BLaER1 treated with 17β-estradiol and CSF1 and Interleukin-3, amounts not matched to agents 10 nM and 100 nM (cell line): ENCODE results near the gene USP9X.
"Not testable (repeated sequence)": the region's sequence is repeated elsewhere in the genome, so short reads cannot be mapped to it uniquely, and the experiment has no call there.

Experiments
- H3K27ac ChIP-seq, 11 experiments: shearing (Covaris generic); formaldehyde crosslinking; 2 replicates each; pipeline ENCODE4 v1.8.1; 2022
- H3K27me3 ChIP-seq, 11 experiments: shearing (Covaris generic); formaldehyde crosslinking; 2 replicates each; pipeline ENCODE4 v1.8.1; 2022
- H3K36me3 ChIP-seq, 11 experiments: shearing (Covaris generic); formaldehyde crosslinking; 2 replicates each; pipeline ENCODE4 v1.8.1; 2022
- H3K4me1 ChIP-seq, 10 experiments: shearing (Covaris generic); formaldehyde crosslinking; 2 replicates each; pipeline ENCODE4 v1.8.1; 2022
- H3K4me2 ChIP-seq, 11 experiments: shearing (Covaris generic); formaldehyde crosslinking; 2 replicates each; pipeline ENCODE4 v1.8.1; 2022
- H3K4me3 ChIP-seq, 10 experiments: shearing (Covaris generic); formaldehyde crosslinking; 2 replicates each; pipeline ENCODE4 v1.8.1; 2022
- H3K9ac ChIP-seq, 11 experiments: shearing (Covaris generic); formaldehyde crosslinking; 2 replicates each; pipeline ENCODE4 v1.8.1; 2022
- H3K9me3 ChIP-seq, 11 experiments: shearing (Covaris generic); formaldehyde crosslinking; replicated peaks in 1 of 11; 2 replicates each; pipeline ENCODE4 v1.8.1; 2022
- H4K20me1 ChIP-seq, 11 experiments: shearing (Covaris generic); formaldehyde crosslinking; 2 replicates each; pipeline ENCODE4 v1.8.1; 2022
- Cebpa-rat ChIP-seq, 11 experiments: shearing (Covaris generic); IDR thresholded peaks; 2 replicates each; pipeline ENCODE4 v1.8.1; 2022

USP9X gene

DNA sequence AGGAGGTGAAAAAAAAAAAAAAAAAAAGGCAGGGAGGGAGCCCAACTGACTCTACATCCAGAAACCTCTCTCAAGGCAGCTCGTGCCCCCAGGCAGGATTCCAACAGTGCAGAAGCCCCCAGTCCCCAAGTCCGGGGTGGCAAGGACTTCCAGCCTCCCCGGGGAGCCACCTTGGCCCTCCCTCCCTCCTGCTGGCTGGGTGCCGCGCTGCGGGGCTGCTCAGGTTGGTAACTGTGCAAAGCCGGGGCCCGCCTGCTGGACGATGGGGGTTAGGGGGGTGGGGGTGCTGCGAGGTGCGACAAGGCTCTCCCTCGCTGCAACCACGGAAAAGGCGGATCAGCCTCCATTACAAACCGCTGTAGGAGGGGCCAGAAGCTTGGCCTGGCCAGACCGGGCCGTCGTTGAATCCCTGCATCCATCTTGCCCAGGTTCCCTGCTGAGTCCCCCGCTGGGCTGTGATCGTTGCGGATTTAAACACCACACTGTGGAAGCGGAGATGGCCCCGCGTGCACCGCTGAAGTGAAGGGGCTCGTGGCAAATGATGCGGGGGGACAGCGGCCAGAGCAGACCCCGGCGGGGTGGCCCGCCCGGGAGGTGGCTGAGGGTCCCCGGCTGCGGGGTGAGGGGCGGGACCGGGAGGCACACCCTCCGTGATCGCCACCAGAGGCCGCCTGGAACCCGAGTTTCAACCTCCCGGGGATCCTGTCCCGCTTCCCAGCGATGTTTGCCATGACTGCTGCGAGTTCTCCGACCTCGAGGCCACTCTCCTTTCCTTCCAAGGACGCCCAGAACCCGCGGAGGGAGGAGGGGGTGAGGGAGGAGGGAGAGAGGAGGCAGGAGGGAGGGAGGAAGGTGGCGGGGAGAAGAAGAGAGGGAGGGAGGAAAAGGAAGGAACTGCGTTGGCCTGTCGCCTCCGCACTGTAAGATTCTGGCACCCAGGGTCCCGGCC is 190.7 kb downstream of the USP9X start:
- no peaks in the 10 kb centered on the region for H3K36me3 ChIP-seq
- H3K27me3 ChIP-seq = peaks cover 38 to 57% (median 53%) of the 10 kb centered on the region in 11 experiments
- H3K9me3 ChIP-seq = no peaks in the 10 kb centered on the region
- peaks cover 6 to 18% (median 15%) of the 10 kb centered on the region in 10 experiments; a peak in 17 of 20 replicates for H3K4me1 ChIP-seq
- peak overlapping the region; percentile 54 to 74 (median 62) for H3K4me3 ChIP-seq
- peak overlapping the region; percentile 80 to 95 (median 89) for H3K4me2 ChIP-seq
- H3K27ac ChIP-seq = peak overlapping the region; percentile 42 to 80 (median 64); a peak in 20 of 22 replicates
- H3K9ac ChIP-seq = peak overlapping the region; percentile 59 to 80 (median 76); a peak in 21 of 22 replicates
- peaks cover 0 to 10% (median 0%) of the 10 kb centered on the region in 11 experiments; a peak in 1 of 22 replicates for H4K20me1 ChIP-seq
- TF ChIP-seq Cebpa-rat (IDR thresholded peaks at IDR 0.05) = no peak

GRCh38 chrX:41276661-41277506 is 191.6 kb downstream of the USP9X start:
- Histone ChIP-seq H3K27ac (peak overlapping the region in 10 of 11 experiments; percentile 5 to 80 (median 66); a peak in 16 of 22 replicates), H3K4me1 (peaks cover 6 to 18% (median 15%) of the 10 kb centered on the region in 10 experiments; a peak in 17 of 20 replicates)

GRCh38 chrX:41282307-41282706 is 197.1 kb downstream of the USP9X start:
- not testable (repeated sequence) for H3K27ac ChIP-seq, H3K9ac ChIP-seq, H3K4me3 ChIP-seq, H3K36me3 ChIP-seq, H3K9me3 ChIP-seq, H4K20me1 ChIP-seq, H3K4me1 ChIP-seq, H3K4me2 ChIP-seq
- peaks cover 11 to 18% (median 16%) of the 10 kb centered on the region in 11 experiments for H3K27me3 ChIP-seq

More at GRCh38 chrX:41276661-41277506, 191.6 kb downstream of the USP9X start:
- peak overlapping the region; percentile 54 to 74 (median 62) for H3K4me3 ChIP-seq
- peaks cover 0 to 10% (median 0%) of the 10 kb centered on the region in 11 experiments; a peak in 1 of 22 replicates for H4K20me1 ChIP-seq
- H3K9me3 ChIP-seq = no peaks in the 10 kb centered on the region
- no peaks in the 10 kb centered on the region for H3K36me3 ChIP-seq
- no peak for TF ChIP-seq Cebpa-rat (IDR thresholded peaks at IDR 0.05)
- peaks cover 38 to 57% (median 53%) of the 10 kb centered on the region in 11 experiments for H3K27me3 ChIP-seq
- peak overlapping the region; percentile 59 to 80 (median 76); a peak in 21 of 22 replicates for H3K9ac ChIP-seq
- peak overlapping the region; percentile 80 to 95 (median 89) for H3K4me2 ChIP-seq

DNA sequence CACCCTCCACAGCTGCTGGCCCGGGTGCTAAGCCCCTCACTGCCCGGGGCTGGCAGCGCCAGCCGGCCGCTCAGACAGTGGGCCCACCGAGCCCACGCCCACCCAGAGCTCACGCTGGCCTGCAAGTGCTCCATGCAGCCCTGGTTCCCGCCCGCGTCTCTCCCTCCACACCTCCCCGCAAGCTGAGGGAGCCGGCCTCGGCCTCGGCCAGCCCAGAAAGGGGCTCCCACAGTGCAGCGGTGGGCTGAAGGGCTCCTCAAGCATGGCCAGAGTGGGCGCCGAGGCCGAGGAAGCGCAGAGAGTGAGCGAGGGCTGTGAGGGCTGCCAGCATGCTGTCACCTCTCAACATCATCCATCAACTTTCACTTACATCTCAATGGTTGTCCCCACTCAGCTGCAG is 200.7 kb downstream of the USP9X start:
- H4K20me1 ChIP-seq, H3K27me3 ChIP-seq, H3K9me3 ChIP-seq, H3K36me3 ChIP-seq, H3K27ac ChIP-seq, H3K4me2 ChIP-seq, H3K9ac ChIP-seq, H3K4me3 ChIP-seq: not testable (repeated sequence)
- H3K4me1 ChIP-seq = peaks cover 0 to 18% (median 8%) of the 10 kb centered on the region in 10 experiments; a peak in 13 of 20 replicates
